SK-N-SH (cell line): Measurements from ENCODE around the gene HCN4. TPM values are rescaled to one million over a fixed set of nuclear protein-coding genes. Genes with fewer than 3 reads are reported as not detected.

Experiments used
- CTCF ChIA-PET: fragments of 300-600, 350-600 bp; formaldehyde crosslinking; extraction: SDS; loops from one replicate; lab custom pipeline; 2021; lab: Yijun Ruan, JAX
- POLR2A ChIA-PET: fragments of 350-600 bp; sonication (Branson Sonifier 250); formaldehyde crosslinking; extraction: SDS; loops from one replicate; lab custom pipeline; 2020; ENCODE audit warnings: antibody characterized with exemption, inconsistent platforms; lab: Yijun Ruan, JAX
- DNase-seq: peaks from one replicate; pipeline ENCODE4 v3.0.0; 2012
- H2AFZ ChIP-seq: fragments of 200-600 bp; sonication (generic); 2 replicates; pipeline ENCODE4 v1.8.1; 2016; ENCODE audit warnings: antibody characterized with exemption, mild to moderate bottlenecking, low read depth
- H3F3A ChIP-seq: fragments of 200-600 bp; sonication (generic); replicated peaks from 2 replicates; pipeline ENCODE3; 2016; ENCODE audit warnings: antibody characterized with exemption, mild to moderate bottlenecking; ENCODE audit not compliant: insufficient read depth
- H3K27ac ChIP-seq, 2 experiments: fragments of 200-500 bp in 1 of 2; fragments of 200-600 bp in 1 of 2; sonication (Bioruptor generic) in 1 of 2; sonication (generic), shearing (Covaris generic) in 1 of 2; 2 replicates each; pipeline versions ENCODE4 v1.5.1 to v1.6.1; 2014 to 2016; ENCODE audit warnings: low read depth in 2 of 2, inconsistent platforms in 1 of 2, low read length in 1 of 2, mild to moderate bottlenecking in 1 of 2, mixed read lengths in 1 of 2
- H3K27me3 ChIP-seq: fragments of 200-600 bp; sonication (generic), shearing (Covaris generic); 2 replicates; pipeline ENCODE4 v1.6.1; 2016; ENCODE audit warnings: mixed run types; ENCODE audit not compliant: insufficient read depth
- H3K36me3 ChIP-seq, 2 experiments: fragments of 200-500 bp in 1 of 2; fragments of 200-600 bp in 1 of 2; sonication (Bioruptor generic) in 1 of 2; sonication (generic) in 1 of 2; replicated peaks in 1 of 2; 2 replicates each; pipeline versions ENCODE3 to v1.5.1; 2014 to 2016; ENCODE audit warnings: low read length in 1 of 2, mild to moderate bottlenecking in 1 of 2; ENCODE audit not compliant: insufficient read depth in 2 of 2, control insufficient read depth in 1 of 2
- H3K4me1 ChIP-seq, 2 experiments: fragments of 200-500 bp in 1 of 2; fragments of 200-600 bp in 1 of 2; sonication (Bioruptor generic) in 1 of 2; sonication (generic), shearing (Covaris generic) in 1 of 2; 2 replicates each; pipeline versions ENCODE4 v1.5.1 to v1.6.1; 2014 to 2016; ENCODE audit warnings: low read depth in 1 of 2, low read length in 1 of 2, mixed run types in 1 of 2; ENCODE audit not compliant: insufficient read depth in 2 of 2, control insufficient read depth in 1 of 2
- H3K4me2 ChIP-seq: fragments of 200-600 bp; sonication (generic), shearing (Covaris generic); 2 replicates; pipeline ENCODE4 v1.6.1; 2017; ENCODE audit warnings: mixed run types
- H3K4me3 ChIP-seq, 2 experiments: fragments of 200-500 bp in 1 of 2; fragments of 200-600 bp in 1 of 2; sonication (Bioruptor generic) in 1 of 2; sonication (generic), shearing (Covaris generic) in 1 of 2; 2 replicates each; pipeline versions ENCODE4 v1.5.1 to v1.8.1; 2014 to 2016; ENCODE audit warnings: low read depth in 2 of 2, inconsistent platforms in 1 of 2, low read length in 1 of 2, mild to moderate bottlenecking in 1 of 2, mixed read lengths in 1 of 2, moderate library complexity in 1 of 2
- H3K79me2 ChIP-seq: fragments of 200-600 bp; sonication (generic); 2 replicates; pipeline ENCODE4 v1.8.1; 2017; ENCODE audit warnings: mild to moderate bottlenecking; ENCODE audit not compliant: insufficient read depth
- H3K9ac ChIP-seq: fragments of 200-600 bp; sonication (generic); 2 replicates; pipeline ENCODE4 v1.6.1; 2017; ENCODE audit warnings: mixed run types
- H3K9me2 ChIP-seq: fragments of 200-600 bp; sonication (generic); 2 replicates; pipeline ENCODE4 v1.6.1; 2017; ENCODE audit warnings: mixed run types
- H3K9me3 ChIP-seq: fragments of 200-600 bp; sonication (generic); 2 replicates; pipeline ENCODE4 v1.6.1; 2017; ENCODE audit warnings: mixed run types, mild to moderate bottlenecking, moderate library complexity
- H4K20me1 ChIP-seq: fragments of 200-600 bp; sonication (generic); 2 replicates; pipeline ENCODE4 v1.6.1; 2017; ENCODE audit warnings: mild to moderate bottlenecking, mixed run types; ENCODE audit not compliant: insufficient read depth
- CHD2 ChIP-seq: fragments of 150-350 bp; IDR thresholded peaks from 2 replicates; pipeline ENCODE4 v1.6.1; 2018; ENCODE audit warnings: low read length; ENCODE audit not compliant: partially characterized antibody
- ELF1 ChIP-seq: IDR thresholded peaks from 2 replicates; pipeline ENCODE4 v1.4.0; 2012
- EP300 ChIP-seq, 2 experiments: IDR thresholded peaks; 2 replicates each; pipeline versions ENCODE4 v1.4.0 to v1.6.1; 2012; ENCODE audit warnings: borderline replicate concordance in 1 of 2, low read depth in 1 of 2, low read length in 1 of 2
- EZH2phosphoT487 ChIP-seq: fragments of 200-600 bp; sonication (generic); IDR thresholded peaks from 2 replicates; pipeline ENCODE4 v1.6.1; 2017; ENCODE audit warnings: low read depth, mixed run types, mild to moderate bottlenecking, antibody characterized with exemption, moderate library complexity, borderline replicate concordance
- FOSL2 ChIP-seq: IDR thresholded peaks from 2 replicates; pipeline ENCODE4 v1.4.0; 2012; ENCODE audit warnings: low read depth, mild to moderate bottlenecking, moderate library complexity, borderline replicate concordance
- GABPA ChIP-seq: IDR thresholded peaks from 2 replicates; pipeline ENCODE4 v1.4.0; 2012; ENCODE audit warnings: low read depth, mild to moderate bottlenecking
- IRF3 ChIP-seq: fragments of 150-350 bp; IDR thresholded peaks from 2 replicates; pipeline ENCODE4 v1.6.1; 2016; ENCODE audit warnings: mild to moderate bottlenecking, low read depth, low read length
- JUND ChIP-seq: IDR thresholded peaks from 2 replicates; pipeline ENCODE4 v1.4.0; 2012
- NRF1 ChIP-seq: IDR thresholded peaks from 2 replicates; pipeline ENCODE4 v1.6.1; 2012; ENCODE audit warnings: low read depth, mild to moderate bottlenecking, low read length
- PBX3 ChIP-seq: IDR thresholded peaks from 2 replicates; pipeline ENCODE4; 2012
- RAD21 ChIP-seq: IDR thresholded peaks from 2 replicates; pipeline ENCODE4 v1.6.1; 2012; ENCODE audit warnings: mild to moderate bottlenecking, low read length
- RCOR1 ChIP-seq: fragments of 150-350 bp; IDR thresholded peaks from 2 replicates; pipeline ENCODE4 v1.6.1; 2017; ENCODE audit warnings: antibody characterized with exemption, low read length
- RXRA ChIP-seq: IDR thresholded peaks from 2 replicates; pipeline ENCODE4 v1.4.0; 2012; ENCODE audit warnings: low read depth, mild to moderate bottlenecking, borderline replicate concordance
- SIN3A ChIP-seq: IDR thresholded peaks from 2 replicates; pipeline ENCODE4 v1.6.1; 2012; ENCODE audit warnings: low read depth, mild to moderate bottlenecking, low read length, moderate library complexity, borderline replicate concordance
- SMC3 ChIP-seq: IDR thresholded peaks from 2 replicates; pipeline ENCODE4 v1.6.1; 2012; ENCODE audit warnings: low read depth, low read length, improper control_type of control experiment
- TAF1 ChIP-seq: IDR thresholded peaks from 2 replicates; pipeline ENCODE4 v1.6.1; 2012; ENCODE audit warnings: low read depth, mild to moderate bottlenecking, low read length, moderate library complexity, borderline replicate concordance
- TCF12 ChIP-seq: IDR thresholded peaks from 2 replicates; pipeline ENCODE4 v1.4.0; 2012
- TEAD4 ChIP-seq: IDR thresholded peaks from 2 replicates; pipeline ENCODE4 v1.4.0; 2012; ENCODE audit warnings: mild to moderate bottlenecking, borderline replicate concordance; ENCODE audit not compliant: insufficient read depth
- USF1 ChIP-seq: IDR thresholded peaks from 2 replicates; pipeline ENCODE4 v1.4.0; 2012; ENCODE audit warnings: low read depth, borderline replicate concordance
- YY1 ChIP-seq: IDR thresholded peaks from 2 replicates; pipeline ENCODE4 v1.4.0; 2012; ENCODE audit warnings: low read depth, mild to moderate bottlenecking
- ZBTB33 ChIP-seq: IDR thresholded peaks from 2 replicates; pipeline ENCODE4 v1.4.0; 2012; ENCODE audit warnings: low read depth, borderline replicate concordance
- WGBS: methylation state at CpG from one replicate; pipeline ENCODE4 v1.1.6; 2017; ENCODE audit warnings: low lambda C conversion rate; 5-methylcytosine and 5-hydroxymethylcytosine counted together
- polyA plus RNA-seq, 3 experiments: library from polyadenylated mRNA; depleted of rRNA; stranded (reverse); fragments of >200 nt; gene quantifications; 2 replicates each; pipeline ENCODE4 v1.2.3, GENCODE V29; 2012
- TF ChIP-seq, protein P1 (sequence below): fragments of 150-350 bp; IDR thresholded peaks from 2 replicates; pipeline ENCODE4 v1.6.1; 2017; ENCODE audit warnings: antibody characterized with exemption, low read length, low read depth, borderline replicate concordance

The HCN4 gene
- polyA plus RNA-seq, 1 of the 3 experiments (the other 2 are of a cell fraction) = not detected

GRCh38 chr15:73370151-73370550 is 1.4 kb upstream of the HCN4 start:
- Histone ChIP-seq H3K4me1 (peaks cover 0 to 18% of the 10 kb centered on the region in 2 experiments; a peak in 1 of 4 replicates), H4K20me1 (no peaks in the 10 kb centered on the region), H3K27ac (no peak overlapping the region), H3F3A (no peaks in the 10 kb centered on the region), H3K9ac (no peak overlapping the region), H3K79me2 (no peaks in the 10 kb centered on the region), H3K36me3 (no peaks in the 10 kb centered on the region), H3K9me3 (no peaks in the 10 kb centered on the region), H2AFZ (no peak overlapping the region), H3K9me2 (no peaks in the 10 kb centered on the region), H3K27me3 (peaks cover 33% of the 10 kb centered on the region), H3K4me2 (no peak overlapping the region), H3K4me3 (no peak overlapping the region)
- CTCF ChIA-PET = interaction anchor here (1.3 to 1.5 kb wide), 3 partner anchors 9 to 266 kb away, joined by 3 to 6 read pairs (median 4); no protein-coding TSS in a partner anchor
- no peak for TF ChIP-seq EZH2phosphoT487
- TF ChIP-seq TCF12 = no peak
- TF ChIP-seq TAF1 = no peak
- TF ChIP-seq, protein P1, sequence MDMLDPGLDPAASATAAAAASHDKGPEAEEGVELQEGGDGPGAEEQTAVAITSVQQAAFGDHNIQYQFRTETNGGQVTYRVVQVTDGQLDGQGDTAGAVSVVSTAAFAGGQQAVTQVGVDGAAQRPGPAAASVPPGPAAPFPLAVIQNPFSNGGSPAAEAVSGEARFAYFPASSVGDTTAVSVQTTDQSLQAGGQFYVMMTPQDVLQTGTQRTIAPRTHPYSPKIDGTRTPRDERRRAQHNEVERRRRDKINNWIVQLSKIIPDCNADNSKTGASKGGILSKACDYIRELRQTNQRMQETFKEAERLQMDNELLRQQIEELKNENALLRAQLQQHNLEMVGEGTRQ = no peak
- TF ChIP-seq NRF1 = no peak
- no peak for TF ChIP-seq TEAD4
- TF ChIP-seq GABPA = no peak
- TF ChIP-seq ZBTB33 = no peak
- no peak for TF ChIP-seq RAD21
- no peak for TF ChIP-seq CHD2
- WGBS = 76% methylated on average over 3 of the region's 3 CpGs
- POLR2A ChIA-PET = no interaction called here
- no peak for DNase-seq

DNA sequence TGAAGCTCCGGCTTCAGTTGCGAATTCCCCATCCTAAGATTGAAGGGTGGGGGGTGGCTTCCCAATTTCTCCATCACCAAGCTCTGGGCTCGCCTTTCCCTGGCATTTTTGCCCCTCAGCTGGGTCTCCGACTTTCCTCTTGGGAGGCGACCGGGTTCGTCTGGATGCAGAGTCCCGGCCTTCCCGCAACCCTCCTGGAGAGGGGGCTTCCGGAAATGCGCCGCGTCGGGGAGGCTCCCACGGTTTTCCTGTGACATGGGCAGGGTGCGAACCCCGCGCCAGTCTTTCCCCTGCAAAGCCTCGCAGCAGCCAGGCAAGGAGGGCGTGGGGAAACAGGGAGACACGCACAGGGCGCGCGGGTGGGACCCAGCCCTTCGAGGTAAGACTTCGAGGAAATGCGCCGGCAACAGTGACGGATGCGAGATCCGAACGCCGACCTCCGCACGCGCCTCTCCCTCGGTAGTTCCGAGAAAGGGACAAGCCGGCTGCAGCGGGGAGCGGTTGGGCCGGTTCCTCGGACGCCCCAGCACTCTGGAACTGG is 466 bp upstream of the HCN4 start:
- Histone ChIP-seq H3K4me2 (no peak overlapping the region), H3K27me3 (peaks cover 39% of the 10 kb centered on the region), H3K36me3 (no peaks in the 10 kb centered on the region), H4K20me1 (no peaks in the 10 kb centered on the region), H3K27ac (no peak overlapping the region), H3K4me1 (peaks cover 0 to 8% of the 10 kb centered on the region in 2 experiments; a peak in 1 of 4 replicates), H3K79me2 (no peaks in the 10 kb centered on the region), H3K9me2 (no peaks in the 10 kb centered on the region), H3K9me3 (no peaks in the 10 kb centered on the region), H3K4me3 (no peak overlapping the region; a peak in 1 of 4 replicates), H3K9ac (no peak overlapping the region), H2AFZ (no peak overlapping the region), H3F3A (no peaks in the 10 kb centered on the region)
- DNase-seq = peak; percentile 57
- 7% methylated on average over 22 of the region's 44 CpGs for WGBS
- POLR2A ChIA-PET = no interaction called here
- TF ChIP-seq SIN3A (no peak), FOSL2 (no peak), RCOR1 (no peak), IRF3 (no peak), TAF1 (no peak), YY1 (no peak), SMC3 (no peak), TEAD4 (no peak), EP300 (IDR thresholded peaks at IDR 0.05; ENCODE audit: borderline replicate concordance in 1 of 2, low read depth in 1 of 2, low read length in 1 of 2) (no peak), USF1 (no peak), RXRA (no peak), PBX3 (no peak), RAD21 (no peak), JUND (no peak), ELF1 (no peak)
- TF ChIP-seq, protein P1 = no peak
- CTCF ChIA-PET = interaction anchor here (1.3 to 1.5 kb wide), 3 partner anchors 9 to 267 kb away, joined by 3 to 6 read pairs (median 4); no protein-coding TSS in a partner anchor
